ENCODE data around the gene NUP85.
A peak's percentile ranks its signal among the peaks of the same experiment; 100 is the strongest.
"Not testable (repeated sequence)": the region's sequence is repeated elsewhere in the genome, so short reads cannot be mapped to it uniquely, and the experiment has no call there.

The NUP85 gene

GRCh38 chr17:75205793-75206163 is 299 bp downstream of the NUP85 start:
- no peak for DNase-seq (ENCODE audit: low read depth in 2 of 2)
- peak overlapping the region; percentile 69 to 96 for H3K4me3 ChIP-seq (replicated peaks in 1 of 2; ENCODE audit: low read depth in 2 of 2, low read length in 2 of 2)
- TF ChIP-seq, protein P1, sequence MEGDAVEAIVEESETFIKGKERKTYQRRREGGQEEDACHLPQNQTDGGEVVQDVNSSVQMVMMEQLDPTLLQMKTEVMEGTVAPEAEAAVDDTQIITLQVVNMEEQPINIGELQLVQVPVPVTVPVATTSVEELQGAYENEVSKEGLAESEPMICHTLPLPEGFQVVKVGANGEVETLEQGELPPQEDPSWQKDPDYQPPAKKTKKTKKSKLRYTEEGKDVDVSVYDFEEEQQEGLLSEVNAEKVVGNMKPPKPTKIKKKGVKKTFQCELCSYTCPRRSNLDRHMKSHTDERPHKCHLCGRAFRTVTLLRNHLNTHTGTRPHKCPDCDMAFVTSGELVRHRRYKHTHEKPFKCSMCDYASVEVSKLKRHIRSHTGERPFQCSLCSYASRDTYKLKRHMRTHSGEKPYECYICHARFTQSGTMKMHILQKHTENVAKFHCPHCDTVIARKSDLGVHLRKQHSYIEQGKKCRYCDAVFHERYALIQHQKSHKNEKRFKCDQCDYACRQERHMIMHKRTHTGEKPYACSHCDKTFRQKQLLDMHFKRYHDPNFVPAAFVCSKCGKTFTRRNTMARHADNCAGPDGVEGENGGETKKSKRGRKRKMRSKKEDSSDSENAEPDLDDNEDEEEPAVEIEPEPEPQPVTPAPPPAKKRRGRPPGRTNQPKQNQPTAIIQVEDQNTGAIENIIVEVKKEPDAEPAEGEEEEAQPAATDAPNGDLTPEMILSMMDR (IDR thresholded peaks at IDR 0.05; ENCODE audit: low read depth, low read length) = no peak

DNA sequence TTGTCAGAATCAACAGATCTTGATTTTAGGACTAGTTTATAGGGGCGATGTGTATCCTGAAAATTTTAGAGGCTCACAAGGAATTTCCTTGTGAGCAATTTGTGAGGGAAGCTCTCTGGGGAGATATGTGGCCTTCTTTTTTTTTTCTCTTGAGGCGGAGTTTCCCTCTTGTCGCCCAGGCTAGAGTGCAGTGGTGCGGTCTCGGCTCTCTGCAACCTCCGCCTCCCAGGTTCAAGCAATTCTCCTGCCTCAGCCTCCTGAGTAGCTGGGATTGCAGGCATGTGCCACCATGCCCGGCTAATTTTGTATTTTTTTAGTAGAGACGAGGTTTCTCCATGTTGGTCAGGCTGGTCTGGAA is 1.6 kb downstream of the NUP85 start:
- DNase-seq (ENCODE audit: low read depth in 2 of 2); H3K4me3 ChIP-seq (replicated peaks in 1 of 2; ENCODE audit: low read depth in 2 of 2, low read length in 2 of 2): not testable (repeated sequence)

GRCh38 chr17:75207760-75208159 is 2.3 kb downstream of the NUP85 start:
- no peak for DNase-seq (ENCODE audit: low read depth in 2 of 2)
- TF ChIP-seq, protein P1 (IDR thresholded peaks at IDR 0.05; ENCODE audit: low read depth, low read length) = no peak
- H3K4me3 ChIP-seq (replicated peaks in 1 of 2; ENCODE audit: low read depth in 2 of 2, low read length in 2 of 2) = no peak overlapping the region

DNA sequence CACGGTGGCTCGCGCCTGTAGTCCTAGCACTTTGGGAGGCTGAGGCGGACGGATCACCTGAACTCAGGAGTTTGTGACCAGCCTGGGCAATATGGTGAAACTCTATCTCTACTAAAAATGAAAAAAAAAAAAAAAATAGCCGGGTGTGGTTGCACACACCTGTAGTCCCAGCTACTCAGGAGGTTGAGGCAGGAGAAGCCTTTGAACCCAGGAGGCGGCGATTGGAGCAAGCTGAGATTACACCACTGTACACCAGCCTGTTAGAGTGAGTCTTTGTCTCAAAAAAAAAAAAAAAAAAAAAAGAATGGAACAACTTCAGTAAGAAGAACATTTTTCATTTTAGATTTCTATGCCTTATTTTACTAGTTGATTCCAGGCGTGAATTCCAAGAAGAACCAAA is 2.7 kb downstream of the NUP85 start:
- TF ChIP-seq, protein P1 (IDR thresholded peaks at IDR 0.05; ENCODE audit: low read depth, low read length) = no peak
- no peak for DNase-seq (ENCODE audit: low read depth in 2 of 2)
- no peak overlapping the region for H3K4me3 ChIP-seq (replicated peaks in 1 of 2; ENCODE audit: low read depth in 2 of 2, low read length in 2 of 2)

- no peak overlapping the region for H3K4me3 ChIP-seq (replicated peaks in 1 of 2; ENCODE audit: low read depth in 2 of 2, low read length in 2 of 2)
- DNase-seq (ENCODE audit: low read depth in 2 of 2) = no peak
- TF ChIP-seq, protein P1 (IDR thresholded peaks at IDR 0.05; ENCODE audit: low read depth, low read length) = no peak
Measured at GRCh38 chr17:75209061-75209460, 3.6 kb downstream of the NUP85 start.

- H3K4me3 ChIP-seq (replicated peaks in 1 of 2; ENCODE audit: low read depth in 2 of 2, low read length in 2 of 2) = no peak overlapping the region
- TF ChIP-seq, protein P1 (IDR thresholded peaks at IDR 0.05; ENCODE audit: low read depth, low read length) = no peak
- no peak for DNase-seq (ENCODE audit: low read depth in 2 of 2)
Measured at GRCh38 chr17:75218131-75218530, 12.7 kb downstream of the NUP85 start.

- TF ChIP-seq, protein P1 (IDR thresholded peaks at IDR 0.05; ENCODE audit: low read depth, low read length) = no peak
- DNase-seq (ENCODE audit: low read depth in 2 of 2) = no peak
Measured at GRCh38 chr17:75219815-75220214, 14.3 kb downstream of the NUP85 start.

More at GRCh38 chr17:75219815-75220214, 14.3 kb downstream of the NUP85 start:
- no peak overlapping the region for H3K4me3 ChIP-seq (replicated peaks in 1 of 2; ENCODE audit: low read depth in 2 of 2, low read length in 2 of 2)

All from cardiac fibroblast (primary cell).